Skin of body (tissue), 2 donors: Measurements from ENCODE around the gene WWP2. TPM values are rescaled to one million over a fixed set of nuclear protein-coding genes. Genes with fewer than 3 reads are reported as not detected.
A peak's percentile ranks its signal among the peaks of the same experiment; 100 is the strongest.
"Not testable (repeated sequence)": the region's sequence is repeated elsewhere in the genome, so short reads cannot be mapped to it uniquely, and the experiment has no call there.

Source experiments
- DNase-seq: peaks from one replicate; lab custom pipeline; 2025; lab: John Stamatoyannopoulos, UW
- total RNA-seq: library from RNA; depleted of rRNA; stranded (reverse); fragments of >200 nt; gene quantifications from one replicate; pipeline ENCODE4 v1.2.3, GENCODE V29; 2014

WWP2 gene
- total RNA-seq, 1 donor from 2014 or later: 13.6 TPM

DNA sequence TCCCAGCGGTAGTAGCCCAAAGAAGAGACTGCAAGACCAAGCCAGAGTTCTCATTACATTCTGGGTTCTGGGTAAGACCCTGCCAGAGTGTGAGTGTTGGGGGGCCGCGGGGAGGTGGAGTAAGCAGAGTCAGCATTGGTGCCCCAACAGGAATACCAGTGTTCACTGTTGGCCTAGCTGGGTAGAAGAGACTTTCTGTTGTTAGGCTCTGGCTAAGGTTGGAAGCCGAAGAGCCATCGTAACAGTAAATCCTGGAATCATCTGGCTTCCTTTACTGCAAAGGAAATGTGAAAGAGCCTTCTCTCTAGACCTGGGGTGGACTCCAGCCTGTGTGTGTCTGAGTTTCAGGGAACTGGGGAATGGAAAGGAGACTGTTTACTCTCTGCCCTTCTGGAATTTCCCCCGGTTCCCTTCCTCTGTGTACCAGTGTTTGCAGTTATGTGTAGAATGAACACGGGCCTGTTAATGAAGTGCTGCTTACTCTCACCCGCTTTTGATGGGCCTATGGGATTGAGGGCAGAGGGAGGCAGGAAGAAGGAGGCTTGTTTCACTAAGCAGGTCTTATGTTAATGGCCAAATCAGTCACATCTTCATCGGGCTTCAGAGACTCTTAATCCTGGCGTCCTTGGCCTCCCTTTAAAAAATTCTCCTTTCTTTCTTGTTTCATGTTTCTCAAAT, 68.5 kb downstream of the WWP2 start:
- no peak for DNase-seq

DNA sequence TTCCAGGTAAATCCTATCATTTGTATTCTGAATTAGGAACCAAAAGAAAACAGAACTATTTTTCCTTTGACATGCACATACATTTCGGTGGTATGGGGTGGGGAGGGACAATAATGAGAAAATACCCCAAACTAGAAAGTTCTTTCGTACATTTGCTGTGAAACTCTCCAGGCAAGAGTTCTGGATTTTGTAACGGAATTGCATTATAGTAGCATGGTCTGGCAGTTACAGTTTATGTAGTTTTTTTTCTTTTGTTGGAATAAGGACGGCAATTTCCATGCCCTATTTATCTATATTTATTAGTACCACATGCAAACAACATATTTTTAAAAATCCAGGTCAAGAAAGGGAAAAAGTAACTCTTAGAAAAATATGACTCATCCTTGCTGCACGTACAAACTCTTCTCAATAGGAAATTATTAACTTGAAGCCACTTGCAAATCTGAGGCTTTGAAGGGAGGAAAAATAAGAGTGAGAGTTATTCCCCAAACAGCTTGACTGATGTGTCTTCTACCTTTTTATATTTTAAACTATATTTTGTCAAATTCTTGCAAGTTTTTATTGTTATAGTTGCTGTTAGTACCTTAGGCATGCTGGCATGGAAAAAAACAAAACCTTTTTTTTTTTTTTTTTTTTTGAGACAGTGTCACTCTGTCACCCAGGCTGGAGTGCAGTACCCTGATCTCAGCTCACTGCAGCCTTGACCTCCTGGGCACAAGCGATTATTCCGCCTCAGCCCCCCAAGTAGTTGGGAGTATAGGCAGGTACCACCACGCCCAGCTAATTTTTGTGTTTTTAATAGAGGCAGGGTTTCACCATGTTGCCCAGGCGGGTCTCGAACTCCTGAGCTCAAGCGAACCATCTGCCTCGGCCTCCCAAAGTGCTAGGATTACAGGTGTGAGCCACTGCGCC, 69.3 kb downstream of the WWP2 start:
- no peak for DNase-seq

GRCh38 chr16:69833357-69834282, 71.5 kb downstream of the WWP2 start:
- DNase-seq: no peak

GRCh38 chr16:69834807-69835466, 72.8 kb downstream of the WWP2 start:
- DNase-seq: no peak

- DNase-seq: no peak
Measured at GRCh38 chr16:69836257-69836656, 74.1 kb downstream of the WWP2 start.

GRCh38 chr16:69837380-69837779, 75.2 kb downstream of the WWP2 start:
- no peak for DNase-seq

DNA sequence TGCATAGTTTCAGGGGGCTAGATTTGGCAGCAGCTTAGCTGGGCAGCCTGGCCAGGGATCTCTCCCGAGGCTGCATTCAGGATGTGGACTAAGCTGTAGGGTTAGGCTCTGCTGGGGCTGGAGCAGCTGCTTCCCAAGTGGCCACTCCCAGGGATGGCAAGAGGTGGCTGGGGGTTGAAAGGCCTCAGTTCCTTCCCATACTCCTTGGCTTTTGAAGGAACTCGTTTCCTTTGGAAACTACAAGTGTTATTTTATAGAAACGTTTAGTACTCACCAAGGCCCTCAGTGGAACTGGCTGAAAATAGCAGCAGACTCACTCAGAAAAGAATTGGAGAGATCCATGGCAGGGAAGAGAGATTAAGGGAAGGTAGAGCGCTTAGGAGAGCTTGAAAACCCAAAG, 76.4 kb downstream of the WWP2 start:
- peak; percentile 14 for DNase-seq

- DNase-seq: no peak
Measured at GRCh38 chr16:69839240-69839688, 77.1 kb downstream of the WWP2 start.

- no peak for DNase-seq
Measured at GRCh38 chr16:69839798-69840409, 77.8 kb downstream of the WWP2 start.

DNA sequence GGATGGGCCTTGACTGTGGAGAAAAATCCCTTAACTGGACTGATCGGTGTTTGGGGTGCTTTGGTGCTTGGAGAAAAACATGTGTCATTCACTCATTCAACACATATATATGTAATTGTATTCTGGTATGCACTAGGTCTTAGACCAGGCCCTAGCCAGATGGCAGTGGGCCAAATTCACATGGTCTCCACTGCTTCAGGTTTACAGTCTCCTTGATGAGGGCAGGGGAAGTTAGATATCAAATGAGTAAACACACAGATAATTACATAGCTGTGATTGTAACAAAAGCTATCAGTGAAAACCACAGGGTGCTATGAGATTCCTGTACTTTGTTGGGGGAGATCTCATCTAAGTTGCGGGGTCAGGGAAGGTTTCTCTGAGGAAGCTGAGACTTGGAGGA, 78.8 kb downstream of the WWP2 start:
- DNase-seq: no peak

- no peak for DNase-seq
Measured at GRCh38 chr16:69844441-69844840, 82.3 kb downstream of the WWP2 start.

GRCh38 chr16:69845181-69845580, 83.0 kb downstream of the WWP2 start:
- no peak for DNase-seq

GRCh38 chr16:69847643-69848042, 85.5 kb downstream of the WWP2 start:
- DNase-seq: no peak

- DNase-seq: peak; percentile 66
Measured at GRCh38 chr16:69848637-69849545, 86.8 kb downstream of the WWP2 start.

GRCh38 chr16:69851491-69852240, 89.5 kb downstream of the WWP2 start:
- no peak for DNase-seq

GRCh38 chr16:69852815-69853214, 90.7 kb downstream of the WWP2 start:
- no peak for DNase-seq

- DNase-seq: no peak
Measured at GRCh38 chr16:69853481-69853880, 91.3 kb downstream of the WWP2 start.

GRCh38 chr16:69854776-69855175, 92.6 kb downstream of the WWP2 start:
- DNase-seq: not testable (repeated sequence)

DNA sequence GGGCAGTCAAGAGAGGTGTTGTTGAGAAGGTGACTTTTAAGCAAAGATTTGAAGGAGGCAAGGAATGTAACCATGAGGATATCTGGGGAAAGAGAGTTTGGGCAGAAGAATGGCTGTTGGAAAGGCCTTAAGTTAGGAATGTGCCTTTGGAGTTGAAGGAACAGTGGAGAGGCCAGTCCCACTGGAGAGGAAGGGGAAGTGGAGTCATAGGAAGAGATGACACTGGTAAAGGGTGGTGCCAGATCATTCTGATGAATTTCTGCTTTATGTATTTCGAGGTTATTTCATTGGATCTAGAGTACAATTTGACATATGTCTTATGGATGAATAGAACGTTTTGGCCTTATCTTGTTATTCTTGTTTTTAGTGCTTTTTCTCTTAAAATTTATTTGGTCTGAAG, 93.5 kb downstream of the WWP2 start:
- no peak for DNase-seq
